Fibroblast of lung (primary cell): Measurements from ENCODE around the gene RAB10.
"Not testable (repeated sequence)": the region's sequence is repeated elsewhere in the genome, so short reads cannot be mapped to it uniquely, and the experiment has no call there.

Experiments
- CTCF ChIP-seq, 2 donors: IDR thresholded peaks in 1 of 2; conservative IDR thresholded peaks in 1 of 2; 1 replicate in 1 of 2; 2 replicates in 1 of 2; pipeline ENCODE4 v1.5.1; 2011 to 2012; ENCODE audit warnings: low read length in 2 of 2, control low read depth in 1 of 2, inconsistent platforms in 1 of 2, low read depth in 1 of 2, mild to moderate bottlenecking in 1 of 2
- EZH2 ChIP-seq: IDR thresholded peaks from 2 replicates; pipeline ENCODE4 v1.5.1; 2012; ENCODE audit warnings: low read length, control low read depth, mild to moderate bottlenecking; ENCODE audit errors: missing control alignments

- not testable (repeated sequence) for TF ChIP-seq CTCF (conservative IDR thresholded peaks at IDR 0.05 in 1 of 2, IDR thresholded peaks at IDR 0.05 in 1 of 2; ENCODE audit: low read depth in 1 of 2, low read length in 2 of 2); EZH2
These were observed 17.2 kb upstream of the RAB10 start for GRCh38 chr2:26016706-26017045.
